ENCODE results near the gene LGI1. TPM values are rescaled to one million over a fixed set of nuclear protein-coding genes. Genes with fewer than 3 reads are reported as not detected.
A peak's percentile ranks its signal among the peaks of the same experiment; 100 is the strongest.

The LGI1 gene
- total RNA-seq, 2 donors from 2014 or later: 4.7 TPM; not detected in 1

- TF ChIP-seq CTCF (IDR thresholded peaks at IDR 0.05): no peak
- peaks cover 0 to 17% of the 10 kb centered on the region in 2 donors for H3K4me1 ChIP-seq (ENCODE audit: control insufficient read depth in 1 of 2, low read depth in 2 of 2)
- DNase-seq (ENCODE audit: low spot score): no peak
- H3K4me3 ChIP-seq: no peak overlapping the region
- H3K36me3 ChIP-seq: no peaks in the 10 kb centered on the region
- no peaks in the 10 kb centered on the region for H3K9me3 ChIP-seq
- no peaks in the 10 kb centered on the region for H3K27me3 ChIP-seq (replicated peaks; ENCODE audit: insufficient read depth)
- no peak for ATAC-seq (ENCODE audit: insufficient number of reproducible peaks, low FRiP score, low read depth)
- no peak overlapping the region for H3K27ac ChIP-seq
Measured at GRCh38 chr10:93749218-93749799, 8.4 kb upstream of the LGI1 start.

GRCh38 chr10:93751124-93751523, 6.6 kb upstream of the LGI1 start:
- ATAC-seq (ENCODE audit: insufficient number of reproducible peaks, low FRiP score, low read depth) (no peak), DNase-seq (ENCODE audit: low spot score) (no peak)
- TF ChIP-seq CTCF (IDR thresholded peaks at IDR 0.05): no peak
- Histone ChIP-seq H3K9me3 (no peaks in the 10 kb centered on the region), H3K27me3 (replicated peaks; ENCODE audit: insufficient read depth) (no peaks in the 10 kb centered on the region), H3K27ac (no peak overlapping the region), H3K4me1 (ENCODE audit: control insufficient read depth in 1 of 2, low read depth in 2 of 2) (peaks cover 0 to 17% of the 10 kb centered on the region in 2 donors), H3K36me3 (no peaks in the 10 kb centered on the region), H3K4me3 (no peak overlapping the region)

GRCh38 chr10:93751832-93752231, 5.9 kb upstream of the LGI1 start:
- Histone ChIP-seq H3K27ac (no peak overlapping the region), H3K9me3 (no peaks in the 10 kb centered on the region), H3K27me3 (replicated peaks; ENCODE audit: insufficient read depth) (no peaks in the 10 kb centered on the region), H3K4me3 (peak overlapping the region; percentile 42), H3K4me1 (ENCODE audit: control insufficient read depth in 1 of 2, low read depth in 2 of 2) (peaks cover 0 to 18% of the 10 kb centered on the region in 2 donors), H3K36me3 (no peaks in the 10 kb centered on the region)
- DNase-seq (ENCODE audit: low spot score) (no peak), ATAC-seq (ENCODE audit: insufficient number of reproducible peaks, low FRiP score, low read depth) (no peak)
- no peak for TF ChIP-seq CTCF (IDR thresholded peaks at IDR 0.05)

GRCh38 chr10:93752761-93753160, 5.0 kb upstream of the LGI1 start:
- Histone ChIP-seq H3K27ac (no peak overlapping the region), H3K27me3 (replicated peaks; ENCODE audit: insufficient read depth) (no peaks in the 10 kb centered on the region), H3K36me3 (no peaks in the 10 kb centered on the region), H3K4me3 (no peak overlapping the region), H3K4me1 (ENCODE audit: control insufficient read depth in 1 of 2, low read depth in 2 of 2) (peaks cover 0 to 20% of the 10 kb centered on the region in 2 donors), H3K9me3 (no peaks in the 10 kb centered on the region)
- DNase-seq (ENCODE audit: low spot score) (no peak), ATAC-seq (ENCODE audit: insufficient number of reproducible peaks, low FRiP score, low read depth) (no peak)
- no peak for TF ChIP-seq CTCF (IDR thresholded peaks at IDR 0.05)

- H3K9me3 ChIP-seq: no peaks in the 10 kb centered on the region
- no peak overlapping the region for H3K4me3 ChIP-seq
- H3K36me3 ChIP-seq: no peaks in the 10 kb centered on the region
- H3K27me3 ChIP-seq (replicated peaks; ENCODE audit: insufficient read depth): no peaks in the 10 kb centered on the region
- DNase-seq (ENCODE audit: low spot score) (no peak), ATAC-seq (ENCODE audit: insufficient number of reproducible peaks, low FRiP score, low read depth) (no peak)
- no peak overlapping the region for H3K27ac ChIP-seq
- H3K4me1 ChIP-seq (ENCODE audit: control insufficient read depth in 1 of 2, low read depth in 2 of 2): peaks cover 0 to 26% of the 10 kb centered on the region in 2 donors
- TF ChIP-seq CTCF (IDR thresholded peaks at IDR 0.05): no peak
Measured at GRCh38 chr10:93753621-93754250, 4.0 kb upstream of the LGI1 start.

Data from thoracic aorta (tissue), 2 donors.